Astrocyte of the spinal cord (primary cell): ENCODE measurements around the gene RARA.

ENCODE experiments used
- DNase-seq: peaks from one replicate; pipeline ENCODE4 v3.0.0; 2011; ENCODE audit warnings: low read depth, low spot score
- H3K4me3 ChIP-seq: 2 replicates; pipeline ENCODE4 v1.5.1; 2011; ENCODE audit warnings: low read depth, mild to moderate bottlenecking, low read length, moderate library complexity
- CTCF ChIP-seq: IDR thresholded peaks from 2 replicates; pipeline ENCODE4 v1.5.1; 2012; ENCODE audit warnings: low read depth, mild to moderate bottlenecking, low read length, inconsistent platforms
- in situ Hi-C: cut with HindIII; loops from 2 replicates; pipeline ENCODE4 v1.10.0; 2017; ENCODE audit warnings: low sequenced_read_pairs

The RARA gene

GRCh38 chr17:40318830-40319391 is 9.9 kb downstream of the RARA start:
- peak; percentile 29 for TF ChIP-seq CTCF
- no peak for DNase-seq
- in situ Hi-C loops = no loop called here
- peak overlapping the region; percentile 75 for H3K4me3 ChIP-seq

GRCh38 chr17:40319651-40320540 is 10.9 kb downstream of the RARA start:
- in situ Hi-C loops = no loop called here
- H3K4me3 ChIP-seq = peak overlapping the region; percentile 75
- no peak for TF ChIP-seq CTCF
- no peak for DNase-seq

- H3K4me3 ChIP-seq = no peak overlapping the region
- no peak for DNase-seq
- TF ChIP-seq CTCF = no peak
- in situ Hi-C loops = no loop called here
These were observed 12.0 kb downstream of the RARA start for GRCh38 chr17:40320756-40321523.

- no peak for TF ChIP-seq CTCF
- DNase-seq = no peak
- H3K4me3 ChIP-seq = no peak overlapping the region
- in situ Hi-C loops = no loop called here
These were observed 12.5 kb downstream of the RARA start for GRCh38 chr17:40321524-40321929.

- in situ Hi-C loops = no loop called here
These were observed 13.0 kb downstream of the RARA start for GRCh38 chr17:40321961-40322357.

More at GRCh38 chr17:40321961-40322357, 13.0 kb downstream of the RARA start:
- TF ChIP-seq CTCF = no peak
- no peak for DNase-seq
- H3K4me3 ChIP-seq = no peak overlapping the region
